Cardiac muscle cell (in vitro differentiated cells and primary cell): ENCODE results near the gene OLFM3. TPM values are rescaled to one million over a fixed set of nuclear protein-coding genes. Genes with fewer than 3 reads are reported as not detected.
A peak's percentile ranks its signal among the peaks of the same experiment; 100 is the strongest.

Experiments
- DNase-seq, 2 donors: peaks; one replicate each; pipeline versions ENCODE4 v3.0.0 to v3.0.0-alpha.2; 2010 to 2017; ENCODE audit warnings: low read depth in 1 of 2, low spot score in 1 of 2
- H3K27ac ChIP-seq: fragments of 200-600 bp; sonication (generic); 2 replicates; pipeline ENCODE4 v1.5.1; 2016
- H3K27me3 ChIP-seq: fragments of 200-600 bp; sonication (generic); 2 replicates; pipeline ENCODE4 v1.6.0; 2016; ENCODE audit warnings: control low read depth
- H3K36me3 ChIP-seq: fragments of 200-600 bp; sonication (generic); 2 replicates; pipeline ENCODE4 v1.5.1; 2016; ENCODE audit warnings: control low read depth
- H3K4me1 ChIP-seq: fragments of 200-600 bp; sonication (generic); 2 replicates; pipeline ENCODE4 v1.8.1; 2017; ENCODE audit warnings: low read depth, mild to moderate bottlenecking, mixed run types
- H3K4me3 ChIP-seq: fragments of 200-600 bp; sonication (generic); 2 replicates; pipeline ENCODE4 v1.5.1; 2016; ENCODE audit warnings: mild to moderate bottlenecking
- H3K9me3 ChIP-seq: fragments of 200-600 bp; sonication (generic); 2 replicates; pipeline ENCODE4 v1.5.1; 2017; ENCODE audit warnings: low read depth, mild to moderate bottlenecking, control low read depth
- polyA plus RNA-seq: library from polyadenylated mRNA; unstranded; fragments of >200 nt; fragmentation: Nextera tagmentation; extraction: Ambion mirVana; gene quantifications from 2 replicates; pipeline ENCODE4 v1.2.1, GENCODE V29; 2016
- total RNA-seq: library from RNA; depleted of rRNA; stranded (reverse); fragments of >200 nt; gene quantifications from 2 replicates; pipeline ENCODE4 v1.2.3, GENCODE V29; 2016
- TF ChIP-seq, protein P1 (sequence below): IDR thresholded peaks from 2 replicates; pipeline ENCODE4 v1.5.1; 2012; ENCODE audit warnings: low read depth, mild to moderate bottlenecking, low read length

The OLFM3 gene
- total and polyA plus RNA-seq, 2 experiments from 2014 or later = not detected

DNA sequence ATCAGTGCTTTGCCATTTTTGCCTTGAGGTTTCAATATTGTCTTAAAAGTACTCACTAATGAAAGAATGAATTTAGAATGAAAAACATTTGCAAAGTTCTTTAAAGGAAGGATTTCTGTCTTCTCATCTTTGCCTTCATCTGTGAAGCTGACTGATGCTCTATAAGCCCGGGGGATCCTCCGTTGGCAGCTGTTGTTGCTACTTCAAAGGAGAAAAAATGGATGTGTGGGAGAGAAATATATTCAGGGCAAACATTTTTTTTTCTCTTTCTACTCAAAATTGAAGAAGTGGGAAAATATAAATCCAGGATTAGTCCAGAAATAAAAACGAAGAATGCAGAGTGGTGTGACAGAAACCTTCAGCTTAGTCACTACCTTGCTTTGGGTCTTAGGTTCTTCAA lies 142.5 kb downstream of the OLFM3 start:
- H3K9me3 ChIP-seq = no peaks in the 10 kb centered on the region
- no peaks in the 10 kb centered on the region for H3K4me1 ChIP-seq
- no peak overlapping the region for H3K4me3 ChIP-seq
- no peaks in the 10 kb centered on the region for H3K27me3 ChIP-seq
- DNase-seq = no peak
- no peak overlapping the region for H3K27ac ChIP-seq
- TF ChIP-seq, protein P1, sequence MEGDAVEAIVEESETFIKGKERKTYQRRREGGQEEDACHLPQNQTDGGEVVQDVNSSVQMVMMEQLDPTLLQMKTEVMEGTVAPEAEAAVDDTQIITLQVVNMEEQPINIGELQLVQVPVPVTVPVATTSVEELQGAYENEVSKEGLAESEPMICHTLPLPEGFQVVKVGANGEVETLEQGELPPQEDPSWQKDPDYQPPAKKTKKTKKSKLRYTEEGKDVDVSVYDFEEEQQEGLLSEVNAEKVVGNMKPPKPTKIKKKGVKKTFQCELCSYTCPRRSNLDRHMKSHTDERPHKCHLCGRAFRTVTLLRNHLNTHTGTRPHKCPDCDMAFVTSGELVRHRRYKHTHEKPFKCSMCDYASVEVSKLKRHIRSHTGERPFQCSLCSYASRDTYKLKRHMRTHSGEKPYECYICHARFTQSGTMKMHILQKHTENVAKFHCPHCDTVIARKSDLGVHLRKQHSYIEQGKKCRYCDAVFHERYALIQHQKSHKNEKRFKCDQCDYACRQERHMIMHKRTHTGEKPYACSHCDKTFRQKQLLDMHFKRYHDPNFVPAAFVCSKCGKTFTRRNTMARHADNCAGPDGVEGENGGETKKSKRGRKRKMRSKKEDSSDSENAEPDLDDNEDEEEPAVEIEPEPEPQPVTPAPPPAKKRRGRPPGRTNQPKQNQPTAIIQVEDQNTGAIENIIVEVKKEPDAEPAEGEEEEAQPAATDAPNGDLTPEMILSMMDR = no peak
- no peaks in the 10 kb centered on the region for H3K36me3 ChIP-seq

DNA sequence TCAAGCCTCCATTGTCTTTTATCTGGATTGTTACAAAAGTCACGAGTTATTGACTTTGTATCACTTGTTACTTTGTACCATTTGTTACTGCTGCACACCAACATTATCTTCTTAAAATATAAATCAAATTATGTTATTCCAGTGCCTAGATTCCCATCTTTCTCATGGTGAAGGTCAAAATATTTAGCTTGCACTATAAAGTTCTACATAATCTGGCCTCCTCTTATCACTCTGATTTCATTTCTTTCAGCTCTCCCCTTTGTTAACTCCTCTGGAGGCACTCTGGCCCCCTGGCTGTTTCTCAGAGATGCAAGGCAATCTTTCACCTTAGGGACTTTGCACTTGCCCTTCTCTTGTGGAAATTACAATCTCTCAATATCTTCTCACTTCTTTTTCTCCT lies 143.8 kb downstream of the OLFM3 start:
- Histone ChIP-seq H3K27me3 (no peaks in the 10 kb centered on the region), H3K4me1 (no peaks in the 10 kb centered on the region), H3K9me3 (no peaks in the 10 kb centered on the region), H3K27ac (no peak overlapping the region), H3K4me3 (no peak overlapping the region), H3K36me3 (no peaks in the 10 kb centered on the region)
- no peak for DNase-seq
- TF ChIP-seq, protein P1 = no peak

DNA sequence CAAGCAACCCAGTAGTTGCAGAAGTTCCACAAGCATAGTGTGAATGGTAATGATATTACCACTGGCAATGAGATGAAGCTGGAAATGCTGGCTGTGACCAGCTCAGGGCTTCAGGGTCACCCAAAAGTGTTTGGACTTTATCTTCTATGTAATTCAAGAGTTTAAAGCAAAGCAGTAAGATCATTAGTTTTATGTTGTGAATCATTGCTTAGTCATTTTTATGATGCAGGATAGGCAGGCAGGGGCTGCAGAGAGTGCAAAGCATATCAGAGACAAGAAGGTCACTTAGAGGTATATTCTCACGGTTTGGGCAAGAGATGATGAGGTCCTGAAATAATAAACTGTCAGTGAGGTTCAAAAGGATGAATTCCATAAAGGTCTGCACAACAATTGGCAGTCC lies 147.4 kb downstream of the OLFM3 start:
- peaks cover 6% of the 10 kb centered on the region for H3K4me1 ChIP-seq
- H3K9me3 ChIP-seq = no peaks in the 10 kb centered on the region
- no peaks in the 10 kb centered on the region for H3K27me3 ChIP-seq
- H3K27ac ChIP-seq = no peak overlapping the region
- H3K4me3 ChIP-seq = no peak overlapping the region
- no peak for DNase-seq
- TF ChIP-seq, protein P1 = no peak
- no peaks in the 10 kb centered on the region for H3K36me3 ChIP-seq

DNA sequence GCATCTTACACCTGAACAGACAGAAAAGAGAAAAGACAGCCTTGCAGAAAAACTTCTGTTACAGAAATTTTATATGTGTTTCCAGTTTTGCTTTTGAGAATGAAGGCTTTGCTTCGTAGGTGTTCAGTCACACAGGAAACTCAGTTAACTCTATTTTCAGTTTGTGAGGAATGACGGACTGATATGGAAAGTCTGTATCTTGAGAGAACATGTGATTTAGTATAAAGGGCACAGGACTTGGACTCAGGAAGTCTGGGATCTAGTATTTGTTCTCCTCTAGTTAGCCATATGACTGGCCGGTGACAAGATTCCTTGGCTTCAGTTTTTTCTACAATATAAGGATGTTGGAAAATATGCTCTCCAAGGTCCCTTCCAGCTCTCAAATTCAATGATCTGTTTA lies 149.1 kb downstream of the OLFM3 start:
- Histone ChIP-seq H3K27me3 (no peaks in the 10 kb centered on the region), H3K27ac (no peak overlapping the region), H3K9me3 (no peaks in the 10 kb centered on the region), H3K4me1 (peaks cover 6% of the 10 kb centered on the region), H3K36me3 (no peaks in the 10 kb centered on the region), H3K4me3 (no peak overlapping the region)
- TF ChIP-seq, protein P1 = no peak
- DNase-seq = no peak

DNA sequence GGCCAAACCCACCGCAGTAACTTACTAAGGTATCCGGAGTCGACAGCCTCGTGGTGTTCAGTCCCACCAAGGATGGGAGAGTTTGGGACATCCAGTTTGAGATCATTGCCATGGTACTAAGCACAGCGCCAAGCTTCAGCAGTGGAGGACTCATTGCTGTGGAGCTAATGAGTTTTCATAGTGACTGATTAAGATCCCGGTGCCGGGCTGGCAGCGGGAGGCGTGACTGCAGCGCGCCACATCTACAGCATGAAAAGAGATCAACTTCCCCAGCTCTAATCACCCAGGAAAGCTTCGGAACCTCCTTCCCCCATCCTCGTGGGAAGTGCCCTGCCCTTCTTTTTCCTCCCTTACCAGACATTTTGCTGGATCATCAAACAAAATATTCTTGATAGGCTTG lies 149.9 kb downstream of the OLFM3 start:
- no peak overlapping the region for H3K27ac ChIP-seq
- no peak overlapping the region for H3K4me3 ChIP-seq
- TF ChIP-seq, protein P1 = no peak

DNA sequence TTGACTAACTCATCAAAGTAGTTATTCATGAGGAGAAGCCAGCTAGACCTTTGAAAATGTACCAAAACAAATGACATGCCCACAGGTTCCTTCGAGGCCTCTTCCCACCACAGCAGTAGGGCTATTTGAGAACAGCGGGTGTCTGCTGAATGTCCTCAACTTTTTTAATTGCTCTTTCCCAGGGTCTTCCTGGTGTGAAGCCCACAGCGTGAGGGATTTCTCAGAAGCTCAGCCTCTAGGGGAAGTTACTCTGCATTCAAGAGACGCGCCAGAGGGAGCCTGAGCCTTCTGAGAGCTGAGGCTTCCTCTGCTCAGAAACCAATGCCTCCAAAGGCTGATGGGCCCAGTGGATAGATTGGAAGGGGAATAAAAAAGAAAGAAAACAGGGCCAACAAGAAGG lies 153.6 kb downstream of the OLFM3 start:
- Histone ChIP-seq H3K27me3 (no peaks in the 10 kb centered on the region), H3K36me3 (no peaks in the 10 kb centered on the region), H3K4me1 (peaks cover 6% of the 10 kb centered on the region), H3K4me3 (no peak overlapping the region), H3K27ac (no peak overlapping the region), H3K9me3 (no peaks in the 10 kb centered on the region)
- DNase-seq = no peak
- TF ChIP-seq, protein P1 = no peak

More for the DNA sequence above, 149.9 kb downstream of the OLFM3 start:
- H3K36me3 ChIP-seq = no peaks in the 10 kb centered on the region
- no peaks in the 10 kb centered on the region for H3K27me3 ChIP-seq
- H3K9me3 ChIP-seq = no peaks in the 10 kb centered on the region
- peaks cover 6% of the 10 kb centered on the region for H3K4me1 ChIP-seq
- DNase-seq = peak in 1 of 2 donors; percentile 31
